Measurements from ENCODE around the gene DMRTC2.

DMRTC2 gene

DNA sequence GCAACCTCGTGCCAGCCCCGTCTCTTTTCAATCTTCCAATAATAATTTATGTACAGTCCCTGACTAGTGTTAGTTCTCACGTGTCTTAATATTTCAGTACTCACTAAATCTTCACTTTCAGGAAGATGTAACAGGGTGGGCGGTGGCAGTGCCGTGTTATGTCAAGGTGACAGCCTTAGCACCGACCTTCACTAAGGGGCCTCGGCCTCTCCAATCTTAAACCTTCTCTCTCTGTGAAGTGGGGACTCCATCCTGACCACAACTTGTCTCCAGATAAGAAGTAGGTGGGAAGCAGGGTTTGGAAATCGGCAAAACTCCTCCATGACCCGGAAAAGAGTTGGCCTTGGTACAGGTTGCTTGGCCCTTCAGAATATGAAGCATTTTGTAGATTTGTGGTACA, 17.0 kb downstream of the DMRTC2 start:
- Histone ChIP-seq H3K4ac (ENCODE audit: low read depth, low read length) (no peak overlapping the region), H3K18ac (ENCODE audit: low read length) (no peak overlapping the region), H3K27me3 (ENCODE audit: insufficient read depth, low read length, poor library complexity) (no peaks in the 10 kb centered on the region), H4K8ac (ENCODE audit: low read depth, low read length) (no peak overlapping the region), H3K9ac (ENCODE audit: low read length) (peak overlapping the region; percentile 88), H4K5ac (ENCODE audit: low read length) (no peak overlapping the region), H2BK120ac (ENCODE audit: low read depth, low read length) (no peak overlapping the region), H3K36me3 (ENCODE audit: control insufficient read depth, insufficient read depth, low read length) (peaks cover 29% of the 10 kb centered on the region), H3K56ac (ENCODE audit: low read length) (peak overlapping the region; percentile 94), H3K79me1 (ENCODE audit: low read length) (peaks cover 30% of the 10 kb centered on the region), H3K79me2 (ENCODE audit: control insufficient read depth, insufficient read depth, low read length) (peaks cover 53% of the 10 kb centered on the region), H3K4me2 (ENCODE audit: low read length) (peak overlapping the region; percentile 73), H3K4me3 (ENCODE audit: low read length) (no peak overlapping the region), H3K23ac (ENCODE audit: low read length) (no peak overlapping the region), H2BK15ac (replicated peaks; ENCODE audit: low read depth) (no peak overlapping the region), H2BK5ac (ENCODE audit: low read length) (no peak overlapping the region), H3K27ac (ENCODE audit: low read depth, low read length) (no peak overlapping the region), H2AK5ac (ENCODE audit: low read length) (no peak overlapping the region), H3K4me1 (ENCODE audit: control insufficient read depth, low read depth, low read length) (peaks cover 8% of the 10 kb centered on the region)
- no CpG with 5 or more reads among the region's 9 CpGs for WGBS (ENCODE audit: extremely low coverage, insufficient coverage, low lambda C conversion rate)
- no peak for DNase-seq

DNA sequence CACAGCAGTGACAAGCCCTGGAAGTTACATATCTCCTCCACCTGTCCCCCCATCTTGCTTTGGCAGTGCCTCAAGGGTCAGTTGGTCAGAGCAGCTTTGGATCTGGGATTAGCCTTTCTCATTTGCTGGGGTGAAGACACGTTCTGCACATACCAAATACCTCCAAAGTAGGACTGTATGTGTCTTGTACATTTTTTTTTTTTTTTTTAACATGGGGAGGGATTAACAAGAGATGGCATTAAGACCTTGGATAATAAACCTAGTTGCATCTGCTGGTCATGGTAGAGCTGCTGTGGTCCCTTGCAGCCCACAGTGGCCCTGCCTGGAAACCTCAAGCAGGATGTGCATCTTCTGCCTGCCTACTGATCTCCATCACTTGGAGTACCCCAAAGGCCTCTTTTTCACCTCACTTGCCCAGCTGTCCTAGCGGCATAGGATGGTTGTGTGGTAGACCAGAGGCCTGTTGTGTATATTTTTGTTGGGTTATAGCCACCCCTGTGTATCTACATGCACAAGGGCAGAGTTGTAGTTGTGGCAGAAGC, 17.7 kb downstream of the DMRTC2 start:
- Histone ChIP-seq H2BK15ac (replicated peaks; ENCODE audit: low read depth) (no peak overlapping the region), H3K27me3 (ENCODE audit: insufficient read depth, low read length, poor library complexity) (no peaks in the 10 kb centered on the region), H3K4ac (ENCODE audit: low read depth, low read length) (no peak overlapping the region), H3K9ac (ENCODE audit: low read length) (peak overlapping the region; percentile 88), H3K4me3 (ENCODE audit: low read length) (no peak overlapping the region), H3K36me3 (ENCODE audit: control insufficient read depth, insufficient read depth, low read length) (peaks cover 29% of the 10 kb centered on the region), H3K79me1 (ENCODE audit: low read length) (peaks cover 30% of the 10 kb centered on the region), H3K27ac (ENCODE audit: low read depth, low read length) (no peak overlapping the region), H2AK5ac (ENCODE audit: low read length) (no peak overlapping the region), H3K23ac (ENCODE audit: low read length) (no peak overlapping the region), H3K18ac (ENCODE audit: low read length) (no peak overlapping the region), H4K8ac (ENCODE audit: low read depth, low read length) (no peak overlapping the region), H4K5ac (ENCODE audit: low read length) (no peak overlapping the region), H2BK120ac (ENCODE audit: low read depth, low read length) (no peak overlapping the region), H3K4me1 (ENCODE audit: control insufficient read depth, low read depth, low read length) (peaks cover 8% of the 10 kb centered on the region), H3K56ac (ENCODE audit: low read length) (peak overlapping the region; percentile 94), H3K4me2 (ENCODE audit: low read length) (peak overlapping the region; percentile 28), H3K79me2 (ENCODE audit: control insufficient read depth, insufficient read depth, low read length) (peaks cover 53% of the 10 kb centered on the region), H2BK5ac (ENCODE audit: low read length) (no peak overlapping the region)
- DNase-seq = no peak
- WGBS (ENCODE audit: extremely low coverage, insufficient coverage, low lambda C conversion rate) = no CpG with 5 or more reads among the region's 2 CpGs

DNA sequence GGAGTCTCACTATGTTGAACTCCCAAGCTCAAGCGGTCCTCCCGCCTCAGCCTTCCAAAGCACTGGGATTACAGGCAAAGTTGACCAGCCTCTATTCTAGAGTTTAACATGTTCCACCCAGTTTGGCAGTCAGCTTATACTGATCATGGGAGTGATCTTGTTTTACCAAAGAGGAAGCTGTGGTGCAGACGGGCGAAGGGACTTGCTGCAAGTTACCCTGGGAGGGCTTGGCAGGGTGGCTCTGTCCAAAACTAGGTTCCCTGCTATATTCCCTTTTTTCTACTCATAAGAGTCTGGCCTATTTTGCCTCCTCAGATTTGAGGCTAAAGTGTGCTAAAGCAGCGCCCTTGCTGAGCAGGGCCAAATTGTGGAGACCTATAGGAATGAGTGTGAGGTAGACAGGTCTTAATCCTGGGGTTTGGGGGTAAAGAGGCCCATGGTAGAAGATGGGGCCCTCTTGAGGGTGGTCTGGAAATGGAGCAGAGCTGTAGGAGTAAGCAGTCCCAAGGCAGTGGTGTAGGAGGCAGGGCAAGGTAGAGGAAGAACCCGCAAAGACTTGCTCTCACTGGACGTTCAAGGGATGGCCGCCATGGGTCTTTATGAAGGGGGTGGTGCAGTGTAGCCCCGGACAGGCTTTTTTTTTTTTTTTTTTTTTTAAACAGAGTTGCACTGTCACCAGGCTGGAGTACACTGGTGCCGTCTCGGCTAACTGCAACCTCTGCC, 18.5 kb downstream of the DMRTC2 start:
- H4K8ac ChIP-seq (ENCODE audit: low read depth, low read length) = no peak overlapping the region
- H3K18ac ChIP-seq (ENCODE audit: low read length) = no peak overlapping the region
- no peak overlapping the region for H3K4ac ChIP-seq (ENCODE audit: low read depth, low read length)
- no peak overlapping the region for H3K4me3 ChIP-seq (ENCODE audit: low read length)
- WGBS (ENCODE audit: extremely low coverage, insufficient coverage, low lambda C conversion rate) = no CpG with 5 or more reads among the region's 11 CpGs
- DNase-seq = no peak
- H2AK5ac ChIP-seq (ENCODE audit: low read length) = no peak overlapping the region
- no peaks in the 10 kb centered on the region for H3K27me3 ChIP-seq (ENCODE audit: insufficient read depth, low read length, poor library complexity)
- H3K23ac ChIP-seq (ENCODE audit: low read length) = no peak overlapping the region
- H3K79me2 ChIP-seq (ENCODE audit: control insufficient read depth, insufficient read depth, low read length) = peaks cover 57% of the 10 kb centered on the region
- no peak overlapping the region for H2BK15ac ChIP-seq (replicated peaks; ENCODE audit: low read depth)
- H2BK120ac ChIP-seq (ENCODE audit: low read depth, low read length) = no peak overlapping the region
- H3K4me1 ChIP-seq (ENCODE audit: control insufficient read depth, low read depth, low read length) = peaks cover 8% of the 10 kb centered on the region
- no peak overlapping the region for H2BK5ac ChIP-seq (ENCODE audit: low read length)
- peak overlapping the region; percentile 2 for H3K56ac ChIP-seq (ENCODE audit: low read length)
- H3K9ac ChIP-seq (ENCODE audit: low read length) = peak overlapping the region; percentile 88
- no peak overlapping the region for H4K5ac ChIP-seq (ENCODE audit: low read length)
- H3K27ac ChIP-seq (ENCODE audit: low read depth, low read length) = no peak overlapping the region
- H3K4me2 ChIP-seq (ENCODE audit: low read length) = no peak overlapping the region
- H3K36me3 ChIP-seq (ENCODE audit: control insufficient read depth, insufficient read depth, low read length) = peaks cover 33% of the 10 kb centered on the region
- peaks cover 35% of the 10 kb centered on the region for H3K79me1 ChIP-seq (ENCODE audit: low read length)

DNA sequence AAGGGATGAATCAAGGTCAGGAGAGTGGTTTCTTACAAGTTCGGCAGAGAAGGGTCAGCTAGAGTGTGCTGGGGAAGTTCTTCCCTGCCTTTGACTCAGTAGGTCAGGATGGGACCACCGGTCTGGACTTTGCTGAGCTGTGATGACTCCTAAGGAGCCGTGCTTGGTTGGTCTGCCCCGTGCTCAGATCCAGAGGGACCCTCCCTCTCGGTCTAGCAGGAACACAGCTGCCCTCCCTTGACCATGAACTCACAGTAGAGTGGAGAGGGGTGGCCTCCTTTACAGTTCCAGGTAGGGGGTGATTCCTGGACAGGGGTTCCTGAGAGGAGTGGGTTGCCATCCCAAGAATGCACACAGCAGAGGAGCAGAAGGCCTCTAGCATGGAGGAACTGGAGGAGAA, 19.5 kb downstream of the DMRTC2 start:
- no CpG with 5 or more reads among the region's 5 CpGs for WGBS (ENCODE audit: extremely low coverage, insufficient coverage, low lambda C conversion rate)
- H3K4me2 ChIP-seq (ENCODE audit: low read length) = no peak overlapping the region
- H3K4me3 ChIP-seq (ENCODE audit: low read length) = no peak overlapping the region
- peaks cover 35% of the 10 kb centered on the region for H3K79me1 ChIP-seq (ENCODE audit: low read length)
- H3K9ac ChIP-seq (ENCODE audit: low read length) = peak overlapping the region; percentile 36
- H2BK120ac ChIP-seq (ENCODE audit: low read depth, low read length) = no peak overlapping the region
- no peak overlapping the region for H3K4ac ChIP-seq (ENCODE audit: low read depth, low read length)
- peaks cover 8% of the 10 kb centered on the region for H3K4me1 ChIP-seq (ENCODE audit: control insufficient read depth, low read depth, low read length)
- H3K56ac ChIP-seq (ENCODE audit: low read length) = peak overlapping the region; percentile 46
- H2BK5ac ChIP-seq (ENCODE audit: low read length) = no peak overlapping the region
- peaks cover 57% of the 10 kb centered on the region for H3K79me2 ChIP-seq (ENCODE audit: control insufficient read depth, insufficient read depth, low read length)
- no peak overlapping the region for H3K27ac ChIP-seq (ENCODE audit: low read depth, low read length)
- H3K27me3 ChIP-seq (ENCODE audit: insufficient read depth, low read length, poor library complexity) = no peaks in the 10 kb centered on the region
- H2AK5ac ChIP-seq (ENCODE audit: low read length) = no peak overlapping the region
- no peak for DNase-seq
- H4K5ac ChIP-seq (ENCODE audit: low read length) = no peak overlapping the region
- no peak overlapping the region for H4K8ac ChIP-seq (ENCODE audit: low read depth, low read length)
- H2BK15ac ChIP-seq (replicated peaks; ENCODE audit: low read depth) = no peak overlapping the region
- H3K36me3 ChIP-seq (ENCODE audit: control insufficient read depth, insufficient read depth, low read length) = peaks cover 33% of the 10 kb centered on the region
- H3K23ac ChIP-seq (ENCODE audit: low read length) = no peak overlapping the region
- no peak overlapping the region for H3K18ac ChIP-seq (ENCODE audit: low read length)

DNA sequence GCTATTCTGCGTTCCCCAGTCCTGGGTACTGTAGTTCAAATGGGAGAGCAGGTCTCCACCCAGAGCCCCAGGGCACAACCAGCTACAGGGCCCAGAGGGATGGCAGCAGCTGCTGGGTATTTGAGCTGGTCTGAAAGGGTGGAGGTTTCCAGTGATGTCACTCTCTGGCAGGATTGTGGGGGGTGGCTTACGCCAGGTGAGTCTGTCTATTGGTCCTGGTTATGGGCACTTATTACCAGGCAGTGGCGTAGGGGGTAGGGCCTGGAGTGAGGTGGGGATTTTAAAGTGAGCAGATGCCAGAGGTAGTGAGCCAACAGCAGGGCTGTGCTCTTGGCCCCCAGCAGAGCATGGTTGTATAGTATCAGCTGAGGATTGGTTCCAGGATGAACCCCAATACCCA, 21.4 kb downstream of the DMRTC2 start:
- H3K4me3 ChIP-seq (ENCODE audit: low read length) = no peak overlapping the region
- H3K36me3 ChIP-seq (ENCODE audit: control insufficient read depth, insufficient read depth, low read length) = peaks cover 31% of the 10 kb centered on the region
- H3K27me3 ChIP-seq (ENCODE audit: insufficient read depth, low read length, poor library complexity) = no peaks in the 10 kb centered on the region
- peaks cover 8% of the 10 kb centered on the region for H3K4me1 ChIP-seq (ENCODE audit: control insufficient read depth, low read depth, low read length)
- H2AK5ac ChIP-seq (ENCODE audit: low read length) = no peak overlapping the region
- no peak overlapping the region for H2BK120ac ChIP-seq (ENCODE audit: low read depth, low read length)
- H3K27ac ChIP-seq (ENCODE audit: low read depth, low read length) = no peak overlapping the region
- no peak overlapping the region for H2BK15ac ChIP-seq (replicated peaks; ENCODE audit: low read depth)
- H3K4ac ChIP-seq (ENCODE audit: low read depth, low read length) = no peak overlapping the region
- no peak overlapping the region for H3K56ac ChIP-seq (ENCODE audit: low read length)
- H3K9ac ChIP-seq (ENCODE audit: low read length) = peak overlapping the region; percentile 23
- no peak for DNase-seq
- peaks cover 45% of the 10 kb centered on the region for H3K79me2 ChIP-seq (ENCODE audit: control insufficient read depth, insufficient read depth, low read length)
- peaks cover 33% of the 10 kb centered on the region for H3K79me1 ChIP-seq (ENCODE audit: low read length)
- no peak overlapping the region for H3K18ac ChIP-seq (ENCODE audit: low read length)
- no CpG with 5 or more reads among the region's 3 CpGs for WGBS (ENCODE audit: extremely low coverage, insufficient coverage, low lambda C conversion rate)
- no peak overlapping the region for H4K5ac ChIP-seq (ENCODE audit: low read length)
- H4K8ac ChIP-seq (ENCODE audit: low read depth, low read length) = no peak overlapping the region
- H3K4me2 ChIP-seq (ENCODE audit: low read length) = no peak overlapping the region
- no peak overlapping the region for H3K23ac ChIP-seq (ENCODE audit: low read length)
- H2BK5ac ChIP-seq (ENCODE audit: low read length) = no peak overlapping the region

Data from mesendoderm (in vitro differentiated cells).